Measurements from ENCODE around the gene HCN4.
A peak's percentile ranks its signal among the peaks of the same experiment; 100 is the strongest.

HCN4 gene

DNA sequence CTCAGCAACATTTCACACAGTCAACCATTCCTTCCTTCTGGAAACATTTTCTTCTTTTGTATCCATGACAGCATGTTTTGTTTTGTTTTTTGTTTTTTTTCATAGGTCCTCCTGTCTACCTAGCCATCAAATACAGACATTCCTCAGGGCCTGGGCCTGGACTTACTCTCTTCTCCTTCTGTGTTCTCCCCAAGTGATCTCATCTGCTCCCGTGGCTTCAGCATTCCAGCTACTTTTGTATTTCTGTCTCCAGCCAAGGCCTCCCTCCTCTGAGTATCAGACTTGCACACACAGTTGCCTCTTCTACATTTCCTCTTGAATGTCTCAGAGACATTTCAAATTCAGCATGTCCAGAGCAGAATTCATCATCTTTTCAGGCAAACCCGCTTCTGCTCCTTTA lies 82.4 kb downstream of the HCN4 start:
- in situ Hi-C loops (cut with HindIII; ENCODE audit: low pct_unique_long_range_greater_than_20kb, low sequenced_read_pairs) = no loop called here
- no peak for TF ChIP-seq JUND (IDR thresholded peaks at IDR 0.05; ENCODE audit: low read depth)
- DNase-seq (ENCODE audit: low read depth in 1 of 2, low spot score in 1 of 2) = no peak

GRCh38 chr15:73284090-73284716 lies 84.6 kb downstream of the HCN4 start:
- peak in 1 of 2 experiments; percentile 10 for DNase-seq (ENCODE audit: low read depth in 1 of 2, low spot score in 1 of 2)
- in situ Hi-C loops (cut with HindIII; ENCODE audit: low pct_unique_long_range_greater_than_20kb, low sequenced_read_pairs) = no loop called here
- no peak for TF ChIP-seq JUND (IDR thresholded peaks at IDR 0.05; ENCODE audit: low read depth)

- in situ Hi-C loops (cut with HindIII; ENCODE audit: low pct_unique_long_range_greater_than_20kb, low sequenced_read_pairs) = no loop called here
- DNase-seq (ENCODE audit: low read depth in 1 of 2, low spot score in 1 of 2) = no peak
- no peak for TF ChIP-seq JUND (IDR thresholded peaks at IDR 0.05; ENCODE audit: low read depth)
Measured at GRCh38 chr15:73283366-73283962, 85.3 kb downstream of the HCN4 start.

GRCh38 chr15:73282567-73283365 lies 86.0 kb downstream of the HCN4 start:
- no peak for DNase-seq (ENCODE audit: low read depth in 1 of 2, low spot score in 1 of 2)
- in situ Hi-C loops (cut with HindIII; ENCODE audit: low pct_unique_long_range_greater_than_20kb, low sequenced_read_pairs) = no loop called here
- no peak for TF ChIP-seq JUND (IDR thresholded peaks at IDR 0.05; ENCODE audit: low read depth)

- no peak for DNase-seq (ENCODE audit: low read depth in 1 of 2, low spot score in 1 of 2)
- in situ Hi-C loops (cut with HindIII; ENCODE audit: low pct_unique_long_range_greater_than_20kb, low sequenced_read_pairs) = no loop called here
- no peak for TF ChIP-seq JUND (IDR thresholded peaks at IDR 0.05; ENCODE audit: low read depth)
Measured at GRCh38 chr15:73275862-73276261, 92.9 kb downstream of the HCN4 start.

DNA sequence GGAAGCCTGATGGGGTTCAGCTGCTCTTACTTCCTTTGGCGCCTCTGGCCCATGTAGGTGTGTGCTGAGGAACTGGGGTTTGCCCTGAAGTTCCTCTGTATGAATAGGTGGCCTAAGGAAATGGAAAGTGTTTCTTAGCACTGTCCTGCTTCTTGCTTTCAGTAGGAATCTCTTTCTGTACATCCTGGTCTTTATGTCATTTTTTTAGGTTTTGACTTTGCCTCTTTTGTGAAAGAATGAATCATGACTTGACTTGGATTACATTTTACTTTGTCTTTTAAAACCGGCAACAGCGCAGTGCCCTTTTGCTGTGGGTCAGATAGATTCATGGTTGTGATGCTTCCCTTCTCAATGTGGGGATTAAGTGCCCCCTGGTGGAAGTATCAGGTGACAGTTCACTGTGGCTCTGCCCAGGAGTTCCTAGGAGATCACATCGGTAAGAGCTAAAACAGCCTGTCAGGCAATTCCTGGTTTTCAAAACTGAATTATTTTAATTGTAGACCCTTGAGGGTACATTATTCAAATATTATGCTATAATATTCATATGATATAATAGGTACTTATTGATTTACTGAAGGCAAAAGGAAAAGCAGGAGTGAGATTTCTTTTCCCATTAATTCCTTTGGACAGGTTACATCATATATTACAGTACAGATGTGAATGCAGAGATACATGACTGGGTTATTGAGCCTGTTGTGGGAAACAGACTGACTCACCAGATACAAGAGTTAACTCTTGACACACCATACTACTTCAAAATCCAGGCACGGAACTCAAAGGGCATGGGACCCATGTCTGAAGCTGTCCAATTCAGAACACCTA lies 95.4 kb downstream of the HCN4 start:
- no peak for TF ChIP-seq JUND (IDR thresholded peaks at IDR 0.05; ENCODE audit: low read depth)
- peak; percentile 42 to 68 for DNase-seq (ENCODE audit: low read depth in 1 of 2, low spot score in 1 of 2)
- in situ Hi-C loops (cut with HindIII; ENCODE audit: low pct_unique_long_range_greater_than_20kb, low sequenced_read_pairs) = no loop called here

DNA sequence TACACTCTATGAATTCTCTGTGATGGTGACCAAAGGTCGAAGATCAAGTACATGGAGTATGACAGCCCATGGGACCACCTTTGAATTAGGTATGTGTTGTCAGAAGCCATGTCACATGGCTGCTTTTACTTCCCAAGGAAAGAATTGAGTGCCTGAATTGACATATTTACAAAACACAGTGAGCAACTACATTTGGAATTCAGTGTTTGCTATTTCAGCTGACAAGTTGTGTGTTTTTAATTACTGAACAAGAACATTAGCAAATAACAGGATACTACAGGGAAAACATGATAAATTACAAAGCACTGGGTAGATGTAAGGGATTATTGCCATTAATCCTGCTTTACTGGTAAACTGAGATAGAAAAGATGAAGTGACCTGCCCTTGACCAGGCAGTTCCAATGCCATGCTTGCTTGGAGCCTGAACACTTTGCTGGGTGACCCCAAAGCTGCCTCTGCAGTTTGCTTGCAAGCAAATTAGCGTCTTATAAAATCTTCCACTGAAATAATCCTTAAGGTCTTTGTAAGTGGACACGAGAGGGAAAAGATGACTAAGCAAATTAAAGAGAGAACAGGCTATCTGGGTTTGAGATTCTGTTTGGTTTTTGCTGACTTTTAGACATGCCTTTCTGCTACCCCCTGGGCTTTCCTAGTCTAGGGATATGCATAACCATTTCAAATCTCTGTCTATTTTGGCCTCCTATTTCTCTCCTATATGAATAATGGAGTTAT lies 98.2 kb downstream of the HCN4 start:
- in situ Hi-C loops (cut with HindIII; ENCODE audit: low pct_unique_long_range_greater_than_20kb, low sequenced_read_pairs) = no loop called here
- no peak for TF ChIP-seq JUND (IDR thresholded peaks at IDR 0.05; ENCODE audit: low read depth)
- no peak for DNase-seq (ENCODE audit: low read depth in 1 of 2, low spot score in 1 of 2)

All from T47D (cell line).